HepG2 (cell line): ENCODE results near the gene IGSF8. TPM values are rescaled to one million over a fixed set of nuclear protein-coding genes. Genes with fewer than 3 reads are reported as not detected.

Experiments
- BHLHE40 ChIP-seq: IDR thresholded peaks from 2 replicates; pipeline ENCODE4 v1.6.1; 2011; ENCODE audit warnings: low read length, improper control_type of control experiment
- EP300 ChIP-seq, 3 experiments: sonication (generic) in 1 of 3; formaldehyde crosslinking in 1 of 3; IDR thresholded peaks; 2 replicates each; pipeline versions ENCODE4 v1.5.1 to v1.6.1; 2011 to 2020; ENCODE audit warnings: low read depth in 2 of 3, low read length in 2 of 3, borderline replicate concordance in 1 of 3, improper control_type of control experiment in 1 of 3, mild to moderate bottlenecking in 1 of 3, missing genetic modification reagents in 1 of 3, moderate library complexity in 1 of 3
- ETV5 ChIP-seq: IDR thresholded peaks from 2 replicates; pipeline ENCODE4 v1.6.1; 2018; ENCODE audit warnings: missing biosample characterization, missing genetic modification reagents, inconsistent platforms, borderline replicate concordance
- FOXC1 ChIP-seq: sonication (generic); formaldehyde crosslinking; IDR thresholded peaks from 2 replicates; pipeline ENCODE4 v1.8.0; 2022; ENCODE audit warnings: mild to moderate bottlenecking, missing genetic modification reagents, borderline replicate concordance
- FOXJ3 ChIP-seq: sonication (generic); formaldehyde crosslinking; IDR thresholded peaks from 2 replicates; pipeline ENCODE4 v1.4.0; 2020; ENCODE audit warnings: missing genetic modification reagents, mild to moderate bottlenecking, borderline replicate concordance
- FOXP1 ChIP-seq, 2 experiments: fragments of 450-650 bp in 1 of 2; IDR thresholded peaks; 2 replicates each; pipeline ENCODE4 v1.6.1; 2017 to 2018; ENCODE audit warnings: antibody characterized with exemption in 1 of 2
- GPBP1L1 ChIP-seq: sonication (generic); formaldehyde crosslinking; IDR thresholded peaks from 2 replicates; pipeline ENCODE4 v1.5.0; 2020; ENCODE audit warnings: mild to moderate bottlenecking, missing genetic modification reagents
- MBNL3 ChIP-seq: fragments of 250-450 bp; sonication (Bioruptor Pico); conservative IDR thresholded peaks from 2 replicates; pipeline ENCODE4 v1.8.0; 2022; ENCODE audit warnings: mild to moderate bottlenecking, inconsistent platforms
- PATZ1 ChIP-seq: sonication (generic); formaldehyde crosslinking; IDR thresholded peaks from 2 replicates; pipeline ENCODE4 v1.4.0; 2020; ENCODE audit warnings: missing genetic modification reagents
- POLR2AphosphoS5 ChIP-seq: IDR thresholded peaks from 2 replicates; pipeline ENCODE4 v1.6.1; 2012; ENCODE audit warnings: low read depth, low read length
- RNF219 ChIP-seq: sonication (generic); formaldehyde crosslinking; IDR thresholded peaks from 2 replicates; pipeline ENCODE4 v1.5.0; 2020; ENCODE audit warnings: mild to moderate bottlenecking, missing genetic modification reagents
- SOX5 ChIP-seq: IDR thresholded peaks from 2 replicates; pipeline ENCODE4 v1.6.1; 2016; ENCODE audit warnings: borderline replicate concordance
- ZFP82 ChIP-seq: sonication (generic); formaldehyde crosslinking; IDR thresholded peaks from 2 replicates; pipeline ENCODE4 v1.5.1; 2020; ENCODE audit warnings: mild to moderate bottlenecking, missing genetic modification reagents, borderline replicate concordance
- ZNF350 ChIP-seq: sonication (generic); formaldehyde crosslinking; IDR thresholded peaks from 2 replicates; pipeline ENCODE4 v1.4.0; 2020; ENCODE audit warnings: mild to moderate bottlenecking, low read depth, missing genetic modification reagents, borderline replicate concordance
- ZNF761 ChIP-seq: sonication (generic); formaldehyde crosslinking; conservative IDR thresholded peaks from 2 replicates; pipeline ENCODE4 v1.4.0; 2020; ENCODE audit warnings: mild to moderate bottlenecking, missing genetic modification reagents
- polyA plus RNA-seq, 8 experiments: library from polyadenylated mRNA; depleted of rRNA in 3 of 8; stranded (reverse) in 7 of 8; unstranded in 1 of 8; fragments of >200 nt; fragmentation: Illumina TruSeq in 4 of 8; extraction: Trizol in 4 of 8; gene quantifications; 2 replicates each; pipeline versions ENCODE4 v1.2.1 to v1.2.3, GENCODE V29; 2011 to 2016; ENCODE audit warnings: low read depth in 4 of 8, missing spikeins in 1 of 8, mixed read lengths in 1 of 8; ENCODE audit not compliant: insufficient read depth in 1 of 8
- total RNA-seq, 5 experiments: library from RNA; depleted of rRNA; stranded (reverse); fragments of >200 nt; fragmentation: Illumina TruSeq; extraction: Trizol; gene quantifications; 2 replicates each; pipeline ENCODE4 v1.2.3, GENCODE V29; 2016; ENCODE audit warnings: low read depth in 1 of 5
- TF ChIP-seq, protein P1 (sequence below): IDR thresholded peaks from 2 replicates; pipeline ENCODE4 v1.6.1; 2016; ENCODE audit warnings: missing compliant biosample characterization, missing genetic modification reagents, borderline replicate concordance
- TF ChIP-seq, protein P2 (sequence below): sonication (generic); formaldehyde crosslinking; IDR thresholded peaks from 2 replicates; pipeline ENCODE4 v1.4.0; 2020; ENCODE audit warnings: mild to moderate bottlenecking, missing genetic modification reagents, borderline replicate concordance
- TF ChIP-seq, protein P3 (sequence below): sonication (generic); formaldehyde crosslinking; IDR thresholded peaks from 2 replicates; pipeline ENCODE4 v1.4.0; 2020; ENCODE audit warnings: mild to moderate bottlenecking, missing genetic modification reagents
- TF ChIP-seq, protein P4 (sequence below): IDR thresholded peaks from 2 replicates; pipeline ENCODE4 v1.6.1; 2012; ENCODE audit warnings: inconsistent platforms

Gene IGSF8
- total and polyA plus RNA-seq, 2 of the 13 experiments (the other 11 are each of a cell fraction or from before 2014, with no cell fraction given) = 24.0 to 41.0 TPM

DNA sequence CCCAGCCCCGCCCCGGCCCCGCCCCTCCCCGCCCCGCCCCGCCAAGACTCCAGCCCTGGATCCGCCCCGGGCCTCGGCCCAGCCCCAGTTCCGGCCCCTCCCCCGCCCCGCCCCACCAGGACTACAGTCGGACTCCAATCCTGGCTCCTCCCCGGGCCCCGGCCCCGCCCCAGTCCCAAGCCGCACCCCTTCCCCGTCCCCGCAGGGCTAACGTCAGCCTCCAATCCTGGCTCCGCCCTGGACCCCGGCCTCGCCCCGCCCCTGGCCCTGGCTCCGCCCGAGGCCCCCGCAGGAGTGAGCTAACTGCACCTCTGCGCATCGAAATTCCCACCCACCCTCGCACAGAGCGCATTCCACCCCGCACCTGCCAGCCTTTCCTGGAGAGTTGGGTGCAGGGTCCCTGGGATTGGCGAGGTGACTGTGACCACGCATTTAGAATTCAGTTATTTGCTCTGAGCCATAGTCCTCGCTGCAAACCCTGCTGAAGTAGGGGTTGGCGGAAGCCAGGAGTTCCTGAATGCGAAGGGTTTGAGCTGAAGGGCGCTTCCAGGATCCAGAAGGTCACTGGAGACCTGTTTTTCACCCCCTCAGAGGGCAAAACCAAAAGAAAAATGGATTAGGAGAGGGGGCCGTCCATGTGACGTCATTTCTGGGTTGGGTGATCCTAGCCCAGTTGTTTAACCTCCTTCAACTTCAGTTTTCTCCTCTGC lies 588 bp upstream of the IGSF8 start (continued):
- no peak for TF ChIP-seq FOXJ3 (CRISPR knock-in tag)
- TF ChIP-seq ETV5 (CRISPR knock-in tag) = no peak
- no peak for TF ChIP-seq FOXP1 (IDR thresholded peaks at IDR 0.05)
- TF ChIP-seq FOXP1 (CRISPR knock-in tag; IDR thresholded peaks at IDR 0.05) = 0 out of 2 replicates have a peak, but pooled peaks have one; percentile 11
- no peak for TF ChIP-seq MBNL3
- TF ChIP-seq POLR2AphosphoS5 = peak; percentile 61
- TF ChIP-seq, protein P1, sequence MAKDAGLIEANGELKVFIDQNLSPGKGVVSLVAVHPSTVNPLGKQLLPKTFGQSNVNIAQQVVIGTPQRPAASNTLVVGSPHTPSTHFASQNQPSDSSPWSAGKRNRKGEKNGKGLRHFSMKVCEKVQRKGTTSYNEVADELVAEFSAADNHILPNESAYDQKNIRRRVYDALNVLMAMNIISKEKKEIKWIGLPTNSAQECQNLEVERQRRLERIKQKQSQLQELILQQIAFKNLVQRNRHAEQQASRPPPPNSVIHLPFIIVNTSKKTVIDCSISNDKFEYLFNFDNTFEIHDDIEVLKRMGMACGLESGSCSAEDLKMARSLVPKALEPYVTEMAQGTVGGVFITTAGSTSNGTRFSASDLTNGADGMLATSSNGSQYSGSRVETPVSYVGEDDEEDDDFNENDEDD (CRISPR knock-in tag) = no peak
- TF ChIP-seq ZNF761 (CRISPR knock-in tag) = no peak
- TF ChIP-seq, protein P2, sequence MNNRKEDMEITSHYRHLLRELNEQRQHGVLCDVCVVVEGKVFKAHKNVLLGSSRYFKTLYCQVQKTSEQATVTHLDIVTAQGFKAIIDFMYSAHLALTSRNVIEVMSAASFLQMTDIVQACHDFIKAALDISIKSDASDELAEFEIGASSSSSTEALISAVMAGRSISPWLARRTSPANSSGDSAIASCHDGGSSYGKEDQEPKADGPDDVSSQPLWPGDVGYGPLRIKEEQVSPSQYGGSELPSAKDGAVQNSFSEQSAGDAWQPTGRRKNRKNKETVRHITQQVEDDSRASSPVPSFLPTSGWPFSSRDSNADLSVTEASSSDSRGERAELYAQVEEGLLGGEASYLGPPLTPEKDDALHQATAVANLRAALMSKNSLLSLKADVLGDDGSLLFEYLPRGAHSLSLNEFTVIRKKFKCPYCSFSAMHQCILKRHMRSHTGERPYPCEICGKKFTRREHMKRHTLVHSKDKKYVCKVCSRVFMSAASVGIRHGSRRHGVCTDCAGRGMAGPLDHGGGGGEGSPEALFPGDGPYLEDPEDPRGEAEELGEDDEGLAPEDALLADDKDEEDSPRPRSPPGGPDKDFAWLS (CRISPR knock-in tag) = no peak
- no peak for TF ChIP-seq EP300 (IDR thresholded peaks at IDR 0.05; ENCODE audit: low read depth in 2 of 2, low read length in 2 of 2)
- TF ChIP-seq EP300 (CRISPR knock-in tag; IDR thresholded peaks at IDR 0.05; ENCODE audit: borderline replicate concordance) = no peak
- TF ChIP-seq, protein P3, sequence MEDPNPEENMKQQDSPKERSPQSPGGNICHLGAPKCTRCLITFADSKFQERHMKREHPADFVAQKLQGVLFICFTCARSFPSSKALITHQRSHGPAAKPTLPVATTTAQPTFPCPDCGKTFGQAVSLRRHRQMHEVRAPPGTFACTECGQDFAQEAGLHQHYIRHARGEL (CRISPR knock-in tag) = no peak
- no peak for TF ChIP-seq RNF219 (CRISPR knock-in tag)
- TF ChIP-seq, protein P4, sequence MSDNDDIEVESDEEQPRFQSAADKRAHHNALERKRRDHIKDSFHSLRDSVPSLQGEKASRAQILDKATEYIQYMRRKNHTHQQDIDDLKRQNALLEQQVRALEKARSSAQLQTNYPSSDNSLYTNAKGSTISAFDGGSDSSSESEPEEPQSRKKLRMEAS = peak; percentile 34; the same call in 1 of the 2 replicates
- TF ChIP-seq ZFP82 (CRISPR knock-in tag) = no peak
- peak; percentile 51; the same call in 1 of the 2 replicates for TF ChIP-seq PATZ1 (CRISPR knock-in tag)
- no peak for TF ChIP-seq BHLHE40
- peak; percentile 35; the same call in 1 of the 2 replicates for TF ChIP-seq ZNF350
- no peak for TF ChIP-seq GPBP1L1 (CRISPR knock-in tag)
- 0 out of 2 replicates have a peak, but pooled peaks have one; percentile 8 for TF ChIP-seq SOX5 (CRISPR knock-in tag)
- no peak for TF ChIP-seq FOXC1 (CRISPR knock-in tag)
